ENCODE measurements around the gene MINDY4.

GRCh38 chr7:30771880-30772425 lies 736 bp downstream of the MINDY4 start:
- TF ChIP-seq, protein P1, sequence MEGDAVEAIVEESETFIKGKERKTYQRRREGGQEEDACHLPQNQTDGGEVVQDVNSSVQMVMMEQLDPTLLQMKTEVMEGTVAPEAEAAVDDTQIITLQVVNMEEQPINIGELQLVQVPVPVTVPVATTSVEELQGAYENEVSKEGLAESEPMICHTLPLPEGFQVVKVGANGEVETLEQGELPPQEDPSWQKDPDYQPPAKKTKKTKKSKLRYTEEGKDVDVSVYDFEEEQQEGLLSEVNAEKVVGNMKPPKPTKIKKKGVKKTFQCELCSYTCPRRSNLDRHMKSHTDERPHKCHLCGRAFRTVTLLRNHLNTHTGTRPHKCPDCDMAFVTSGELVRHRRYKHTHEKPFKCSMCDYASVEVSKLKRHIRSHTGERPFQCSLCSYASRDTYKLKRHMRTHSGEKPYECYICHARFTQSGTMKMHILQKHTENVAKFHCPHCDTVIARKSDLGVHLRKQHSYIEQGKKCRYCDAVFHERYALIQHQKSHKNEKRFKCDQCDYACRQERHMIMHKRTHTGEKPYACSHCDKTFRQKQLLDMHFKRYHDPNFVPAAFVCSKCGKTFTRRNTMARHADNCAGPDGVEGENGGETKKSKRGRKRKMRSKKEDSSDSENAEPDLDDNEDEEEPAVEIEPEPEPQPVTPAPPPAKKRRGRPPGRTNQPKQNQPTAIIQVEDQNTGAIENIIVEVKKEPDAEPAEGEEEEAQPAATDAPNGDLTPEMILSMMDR (IDR thresholded peaks at IDR 0.05; ENCODE audit: low read depth, low read length, missing input control) = no peak
- no peak for TF ChIP-seq FOXA1 (IDR thresholded peaks at IDR 0.05)
- TF ChIP-seq, protein P2, sequence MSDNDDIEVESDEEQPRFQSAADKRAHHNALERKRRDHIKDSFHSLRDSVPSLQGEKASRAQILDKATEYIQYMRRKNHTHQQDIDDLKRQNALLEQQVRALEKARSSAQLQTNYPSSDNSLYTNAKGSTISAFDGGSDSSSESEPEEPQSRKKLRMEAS (IDR thresholded peaks at IDR 0.05) = no peak
- TF ChIP-seq, protein P3, sequence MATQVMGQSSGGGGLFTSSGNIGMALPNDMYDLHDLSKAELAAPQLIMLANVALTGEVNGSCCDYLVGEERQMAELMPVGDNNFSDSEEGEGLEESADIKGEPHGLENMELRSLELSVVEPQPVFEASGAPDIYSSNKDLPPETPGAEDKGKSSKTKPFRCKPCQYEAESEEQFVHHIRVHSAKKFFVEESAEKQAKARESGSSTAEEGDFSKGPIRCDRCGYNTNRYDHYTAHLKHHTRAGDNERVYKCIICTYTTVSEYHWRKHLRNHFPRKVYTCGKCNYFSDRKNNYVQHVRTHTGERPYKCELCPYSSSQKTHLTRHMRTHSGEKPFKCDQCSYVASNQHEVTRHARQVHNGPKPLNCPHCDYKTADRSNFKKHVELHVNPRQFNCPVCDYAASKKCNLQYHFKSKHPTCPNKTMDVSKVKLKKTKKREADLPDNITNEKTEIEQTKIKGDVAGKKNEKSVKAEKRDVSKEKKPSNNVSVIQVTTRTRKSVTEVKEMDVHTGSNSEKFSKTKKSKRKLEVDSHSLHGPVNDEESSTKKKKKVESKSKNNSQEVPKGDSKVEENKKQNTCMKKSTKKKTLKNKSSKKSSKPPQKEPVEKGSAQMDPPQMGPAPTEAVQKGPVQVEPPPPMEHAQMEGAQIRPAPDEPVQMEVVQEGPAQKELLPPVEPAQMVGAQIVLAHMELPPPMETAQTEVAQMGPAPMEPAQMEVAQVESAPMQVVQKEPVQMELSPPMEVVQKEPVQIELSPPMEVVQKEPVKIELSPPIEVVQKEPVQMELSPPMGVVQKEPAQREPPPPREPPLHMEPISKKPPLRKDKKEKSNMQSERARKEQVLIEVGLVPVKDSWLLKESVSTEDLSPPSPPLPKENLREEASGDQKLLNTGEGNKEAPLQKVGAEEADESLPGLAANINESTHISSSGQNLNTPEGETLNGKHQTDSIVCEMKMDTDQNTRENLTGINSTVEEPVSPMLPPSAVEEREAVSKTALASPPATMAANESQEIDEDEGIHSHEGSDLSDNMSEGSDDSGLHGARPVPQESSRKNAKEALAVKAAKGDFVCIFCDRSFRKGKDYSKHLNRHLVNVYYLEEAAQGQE (IDR thresholded peaks at IDR 0.05) = no peak
- no peak for TF ChIP-seq TAF1 (conservative IDR thresholded peaks at IDR 0.05)
- TF ChIP-seq ZBTB33 (IDR thresholded peaks at IDR 0.05) = no peak
- no peak for TF ChIP-seq RXRA (IDR thresholded peaks at IDR 0.05)
- TF ChIP-seq EGR1 (IDR thresholded peaks at IDR 0.05; ENCODE audit: low read depth in 2 of 2) = no peak
- no peak for TF ChIP-seq ATF3 (IDR thresholded peaks at IDR 0.05)
- no peak for TF ChIP-seq JUND (IDR thresholded peaks at IDR 0.05)
- no peak for TF ChIP-seq GABPA (IDR thresholded peaks at IDR 0.05 in 1 of 2, conservative IDR thresholded peaks at IDR 0.05 in 1 of 2)
